T-helper 2 cell treated with Interferon-gamma antibody and Interleukin-4, amounts not matched to agents 100 ng/mL and 5 ng/mL, for 36 hours (primary cell): ENCODE results near the gene UBE2V1. TPM values are rescaled to one million over a fixed set of nuclear protein-coding genes. Genes with fewer than 3 reads are reported as not detected.
"Not testable (repeated sequence)": the region's sequence is repeated elsewhere in the genome, so short reads cannot be mapped to it uniquely, and the experiment has no call there.

ENCODE experiments used
- intact Hi-C: fragments of 100-400 bp; cut with micrococcal nuclease; formaldehyde crosslinking; loops from one replicate; pipeline ENCODE4 v1.15.1; 2023
- total RNA-seq: library from RNA; stranded (reverse); gene quantifications from 2 replicates; pipeline ENCODE4 v1.2.3, GENCODE V29; 2022

UBE2V1 gene
- total RNA-seq, 1 donor from 2014 or later: 137 TPM

DNA sequence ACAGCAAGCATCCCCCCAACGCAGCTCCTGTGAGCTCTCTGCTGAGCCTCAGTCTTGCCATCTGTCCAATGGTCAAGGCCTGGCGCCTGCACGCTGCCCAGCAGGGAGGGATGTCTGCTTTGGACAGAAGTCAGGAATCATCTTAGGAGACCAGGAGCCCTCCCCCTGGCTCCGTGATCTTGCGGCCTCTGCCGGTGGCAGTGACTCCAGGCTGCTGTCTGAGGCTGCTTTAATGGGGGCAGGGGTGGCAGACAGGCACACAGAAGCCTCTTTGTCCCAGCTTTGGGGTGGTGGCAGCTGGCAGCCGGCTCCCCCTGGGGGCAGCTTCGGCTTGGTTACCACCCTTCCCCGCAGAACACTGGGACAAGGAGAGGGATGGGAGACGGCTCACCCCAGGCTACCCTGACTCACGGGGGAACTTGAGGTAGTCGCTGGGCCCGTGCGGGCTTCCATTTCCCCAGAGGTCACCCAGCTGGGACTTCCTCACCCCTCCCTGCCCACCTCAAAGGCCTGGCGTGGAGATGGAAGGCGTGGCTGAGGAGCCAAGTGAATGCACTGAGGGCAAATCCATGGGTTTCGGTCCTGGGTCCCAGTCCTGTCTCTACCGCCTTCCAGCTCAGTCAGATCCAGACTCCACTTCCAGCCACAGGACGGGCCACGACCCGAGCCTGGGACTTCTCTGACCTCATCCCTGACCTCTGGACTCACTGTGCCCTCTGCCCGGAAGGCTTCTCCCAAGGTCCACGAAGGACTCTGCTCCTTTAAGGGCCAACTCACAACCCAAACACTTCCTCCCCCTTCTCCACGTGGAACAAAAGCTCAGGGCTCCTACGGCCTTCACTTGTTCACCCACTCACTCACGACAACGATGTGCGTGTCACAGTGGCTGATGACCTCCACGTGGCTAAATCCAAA lies 25.8 kb upstream of the UBE2V1 start:
- intact Hi-C loops: no loop called here

- intact Hi-C loops: no loop called here
These were observed 25.1 kb upstream of the UBE2V1 start for GRCh38 chr20:50138120-50138478.

GRCh38 chr20:50137702-50138101 lies 24.8 kb upstream of the UBE2V1 start:
- intact Hi-C loops: not testable (repeated sequence)

DNA sequence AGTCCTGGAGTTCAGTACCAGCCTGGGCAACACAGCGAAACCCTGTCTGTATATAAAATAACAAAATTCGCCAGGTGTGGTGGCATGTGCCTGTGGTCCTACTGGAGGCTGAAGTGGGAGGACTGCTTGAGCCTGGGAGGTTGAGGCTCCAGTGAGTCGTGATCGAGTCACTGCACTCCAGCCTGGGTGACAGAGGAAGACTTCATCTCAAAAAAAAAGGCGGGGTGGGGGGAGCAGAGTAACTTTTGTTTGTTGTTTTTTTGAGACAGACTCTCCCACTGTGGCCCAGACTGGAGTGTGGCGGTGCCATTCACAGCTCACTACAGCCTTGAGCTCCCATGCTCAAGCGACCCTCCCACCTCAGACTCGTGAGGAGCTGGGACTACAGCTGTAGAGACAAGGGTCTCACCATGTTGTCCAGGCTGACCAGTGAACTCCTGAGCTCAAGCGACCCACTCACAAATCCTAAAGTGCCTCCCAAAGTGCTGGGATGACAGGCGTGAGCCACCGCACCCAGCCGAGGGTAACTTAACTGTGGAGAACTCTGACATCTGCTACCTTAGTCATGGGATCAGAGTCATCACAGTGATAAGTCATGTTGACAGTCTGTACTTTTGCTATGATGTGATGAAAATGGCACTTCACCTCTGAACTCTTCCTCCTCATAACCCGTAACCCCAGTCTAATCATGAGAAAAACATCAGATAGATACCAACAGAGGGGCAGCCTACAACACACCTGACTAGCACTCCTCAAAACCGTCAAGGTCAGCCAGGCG lies 24.1 kb upstream of the UBE2V1 start:
- intact Hi-C loops: no loop called here

DNA sequence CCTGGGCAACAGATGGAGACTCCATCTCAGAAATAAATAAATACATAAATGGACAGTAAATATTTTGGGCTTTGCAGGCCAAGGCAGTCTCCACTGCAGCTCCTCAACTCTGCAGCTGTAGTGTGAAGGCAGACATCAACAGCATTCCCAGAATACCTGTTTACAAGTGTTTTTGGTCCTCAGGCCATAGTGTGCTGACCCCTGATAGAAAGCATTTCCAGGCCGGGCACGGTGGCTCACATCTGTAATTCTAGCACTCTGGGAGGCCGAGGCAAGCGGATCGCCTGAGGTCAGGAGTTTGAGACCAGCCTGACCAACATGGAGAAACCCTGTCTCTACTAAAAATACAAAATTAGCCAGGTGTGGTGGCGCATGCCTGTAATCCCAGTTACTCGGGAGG lies 22.2 kb upstream of the UBE2V1 start:
- intact Hi-C loops: not testable (repeated sequence)

DNA sequence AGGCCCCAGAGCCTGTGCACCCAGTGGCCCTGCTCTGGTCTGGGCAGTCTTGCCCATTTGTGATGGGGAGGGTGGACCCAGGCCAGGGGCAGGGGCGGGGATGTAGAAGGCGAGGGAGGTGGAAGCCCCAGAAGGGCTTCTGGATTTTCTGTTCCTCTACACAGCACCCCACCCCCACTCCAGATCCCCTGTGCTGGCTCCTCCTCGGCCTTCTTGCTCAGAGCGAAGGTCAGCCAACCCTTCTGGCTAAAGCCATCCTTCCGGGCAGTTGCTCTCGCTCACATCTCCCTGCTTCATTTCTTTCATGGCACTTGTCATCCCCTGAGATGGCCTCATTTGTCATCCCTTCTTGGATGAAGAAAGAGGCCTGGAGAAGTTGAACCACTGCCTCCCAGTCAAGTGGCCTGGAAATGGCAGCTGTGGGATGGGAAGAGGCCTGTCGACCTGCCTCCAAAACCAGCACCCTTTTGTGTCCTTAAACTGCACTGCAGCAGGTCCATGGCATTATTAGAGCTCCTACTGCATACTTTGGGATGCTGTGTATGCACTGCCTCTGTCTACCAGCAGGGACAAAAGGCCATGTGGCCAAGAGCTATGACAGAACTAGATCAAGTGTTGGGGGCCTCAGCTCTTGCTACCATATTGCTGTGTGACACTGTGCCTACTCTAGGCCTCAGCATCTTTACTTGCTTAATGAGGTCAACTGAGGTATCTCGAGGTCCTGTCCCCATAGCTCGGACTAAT lies 20.7 kb upstream of the UBE2V1 start:
- intact Hi-C loops: no loop called here

DNA sequence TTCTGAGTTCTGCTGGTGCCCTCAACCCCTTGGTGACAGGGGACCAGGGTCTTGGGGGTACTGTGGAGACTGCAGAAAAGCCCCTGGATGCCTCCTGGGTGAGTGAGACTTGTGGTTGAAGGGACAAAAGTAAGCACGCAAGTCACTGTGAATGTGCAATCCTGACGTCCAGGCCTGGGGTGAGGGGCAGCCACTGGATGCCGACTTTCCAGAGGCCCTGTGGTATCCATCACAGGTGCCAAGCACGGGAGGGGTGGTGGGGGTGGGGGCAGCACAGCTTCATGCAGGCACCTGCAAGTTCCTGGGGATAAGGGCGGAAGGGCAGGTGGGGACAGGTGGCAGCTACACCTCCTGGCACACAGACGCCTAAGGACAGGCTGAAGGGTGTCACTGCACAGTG lies 20.1 kb upstream of the UBE2V1 start:
- intact Hi-C loops: no loop called here

DNA sequence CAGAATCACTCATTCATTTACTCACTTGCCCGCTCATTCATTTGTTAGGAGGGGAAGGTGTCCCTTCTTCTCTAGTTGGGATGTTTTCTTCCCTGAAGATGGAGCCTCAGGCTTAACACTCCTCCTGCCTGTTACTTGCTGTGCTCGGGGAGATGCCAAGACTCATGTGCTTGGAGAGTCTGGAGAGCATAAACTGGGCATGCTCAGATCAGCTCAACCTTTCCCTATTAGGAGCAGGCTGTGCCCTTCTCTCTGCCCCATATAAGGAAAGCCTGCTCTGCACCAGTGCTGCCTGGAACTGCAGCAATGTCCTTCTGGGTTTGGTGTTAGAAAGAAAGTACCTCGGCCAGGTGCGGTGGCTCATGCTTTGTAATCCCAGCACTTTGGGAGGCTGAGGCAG lies 18.0 kb upstream of the UBE2V1 start:
- intact Hi-C loops: no loop called here

GRCh38 chr20:50130356-50130723 lies 17.4 kb upstream of the UBE2V1 start:
- intact Hi-C loops: no loop called here

DNA sequence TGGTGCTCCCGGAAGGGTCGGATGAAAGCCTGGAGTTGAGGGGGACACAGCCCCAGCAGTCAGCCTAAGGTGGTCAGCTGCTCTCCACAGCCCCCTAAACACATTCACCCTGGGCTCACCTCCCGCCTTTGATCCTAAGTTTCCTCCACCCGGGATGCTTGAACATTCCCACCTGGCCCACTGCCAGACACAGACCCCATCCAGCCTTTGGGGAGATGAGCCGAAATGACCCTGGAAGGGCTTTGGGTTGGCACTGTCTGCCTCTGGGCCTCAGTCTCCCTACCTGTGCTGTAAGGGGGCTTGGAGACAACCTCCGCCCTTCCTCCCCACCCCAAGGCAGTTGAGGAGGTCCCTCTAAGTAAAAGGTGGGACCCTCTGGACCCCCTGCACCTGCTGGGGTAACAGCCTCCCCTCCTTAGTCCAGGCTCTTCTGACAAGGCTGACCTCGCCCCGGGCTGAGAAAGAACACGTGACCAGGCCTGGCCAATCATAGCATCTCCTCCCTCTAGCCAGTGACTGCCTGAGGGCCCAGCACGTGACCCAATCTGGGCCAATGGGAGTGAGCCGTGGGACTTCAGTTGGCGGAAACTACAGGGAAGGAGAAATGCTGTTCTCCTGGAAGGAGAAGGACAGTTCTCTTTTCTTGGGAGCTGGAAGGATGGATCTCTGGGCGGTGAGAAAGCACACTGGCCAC lies 16.9 kb upstream of the UBE2V1 start:
- intact Hi-C loops: no loop called here

- intact Hi-C loops: no loop called here
These were observed 15.6 kb upstream of the UBE2V1 start for GRCh38 chr20:50128520-50128905.

DNA sequence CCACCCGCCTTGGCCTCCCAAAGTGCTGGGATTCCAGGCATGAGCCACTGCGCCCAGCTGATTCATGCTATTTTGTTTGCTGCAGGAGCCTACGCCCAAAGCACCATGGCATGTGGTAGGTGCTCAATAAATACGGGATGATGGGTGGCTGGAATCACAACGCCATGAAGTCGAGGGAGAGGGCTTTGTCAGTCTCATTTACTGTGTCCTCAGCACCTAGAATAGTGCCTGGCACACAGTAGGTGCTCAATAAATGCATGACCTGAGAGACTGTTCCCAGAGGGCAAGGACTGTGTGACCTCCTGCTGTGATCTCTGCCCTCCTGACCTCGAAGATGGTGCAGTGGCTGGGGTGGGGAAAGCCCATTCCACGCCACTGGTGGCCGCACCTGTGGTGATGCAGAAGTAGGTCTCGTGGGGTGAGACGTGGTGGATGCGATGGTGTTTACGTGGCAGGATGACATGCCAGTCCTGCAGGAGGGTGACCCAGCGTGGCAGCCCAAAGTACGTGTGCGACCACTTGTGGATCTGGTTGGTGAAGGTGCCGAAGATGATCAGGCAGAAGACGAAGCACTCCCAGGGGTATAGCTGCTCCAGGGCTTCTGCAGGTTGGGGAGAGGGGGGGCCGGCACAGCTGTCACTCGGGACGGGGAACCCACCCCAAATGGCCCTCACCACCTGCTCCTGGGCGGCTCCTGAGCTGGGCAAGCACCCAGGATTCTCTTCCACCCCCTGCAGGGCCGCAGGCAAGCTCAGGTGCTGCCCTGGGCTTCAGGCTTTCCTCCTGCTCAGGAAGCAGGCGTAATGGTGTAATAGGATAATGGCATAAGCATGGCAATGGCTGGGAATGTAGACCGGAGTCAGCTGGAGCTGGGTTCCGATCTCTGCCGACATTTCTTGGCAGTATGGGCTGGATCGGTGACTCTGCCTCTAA lies 14.9 kb upstream of the UBE2V1 start:
- intact Hi-C loops: no loop called here

DNA sequence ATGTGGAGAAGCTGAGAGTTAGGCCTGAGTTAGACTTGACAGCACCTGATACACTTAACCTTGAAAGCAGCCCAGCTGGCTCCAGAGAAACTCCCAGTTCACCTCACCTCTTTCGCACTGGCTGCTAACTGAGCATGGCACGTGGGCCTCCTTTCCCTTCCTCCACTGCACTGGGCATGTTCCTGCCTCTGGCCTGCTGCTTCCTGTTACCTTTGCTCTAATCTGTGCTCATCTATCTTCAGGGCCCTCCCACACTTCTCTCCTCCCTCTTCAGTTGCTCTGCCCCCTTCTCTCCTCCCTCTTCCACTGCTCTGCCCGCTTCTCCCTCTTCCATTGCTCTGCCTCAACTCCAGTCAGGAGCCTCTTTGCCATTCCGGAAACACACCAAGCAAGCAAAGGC lies 13.7 kb upstream of the UBE2V1 start:
- intact Hi-C loops: no loop called here

GRCh38 chr20:50125279-50125678 lies 12.3 kb upstream of the UBE2V1 start:
- intact Hi-C loops: no loop called here

DNA sequence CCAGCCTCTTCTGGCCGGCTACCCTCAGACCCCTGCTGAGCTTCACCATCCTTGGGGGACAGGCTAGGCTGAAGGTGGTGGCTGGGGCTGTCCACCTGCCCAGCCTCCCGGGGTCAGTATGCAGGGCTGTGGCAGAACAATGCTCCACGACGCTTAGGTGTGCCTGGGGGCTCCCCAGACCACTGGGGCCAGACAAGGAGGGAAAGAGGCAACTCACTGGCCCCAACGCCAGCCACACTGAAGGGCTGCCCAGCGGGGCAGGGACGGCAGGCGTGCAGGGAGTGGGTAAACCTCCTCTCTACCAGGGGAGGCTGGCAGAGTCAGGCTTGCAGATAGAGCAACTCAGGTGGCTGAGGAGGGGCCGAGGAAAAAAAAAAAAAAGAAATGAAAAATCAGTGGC lies 11.5 kb upstream of the UBE2V1 start:
- intact Hi-C loops: no loop called here

DNA sequence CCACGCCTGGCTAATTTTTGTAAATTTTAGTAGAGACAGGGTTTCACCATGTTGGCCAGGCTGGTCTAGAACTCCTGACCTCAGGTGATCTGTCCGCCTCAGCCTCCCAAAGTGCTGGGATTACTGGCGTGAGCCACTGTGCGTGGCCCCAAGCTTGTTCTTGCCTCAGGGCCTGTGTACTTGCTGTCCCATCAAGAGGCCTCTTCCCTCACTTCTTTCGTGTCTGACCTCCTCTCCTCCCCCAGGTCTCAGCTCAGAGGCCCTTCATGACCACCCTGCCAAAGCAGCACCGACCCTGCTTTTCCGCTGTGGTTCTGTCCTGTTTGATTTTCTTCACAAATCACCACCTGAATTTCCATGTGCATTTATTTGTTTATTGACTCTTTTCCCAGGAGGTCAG lies 10.5 kb upstream of the UBE2V1 start:
- intact Hi-C loops: no loop called here

DNA sequence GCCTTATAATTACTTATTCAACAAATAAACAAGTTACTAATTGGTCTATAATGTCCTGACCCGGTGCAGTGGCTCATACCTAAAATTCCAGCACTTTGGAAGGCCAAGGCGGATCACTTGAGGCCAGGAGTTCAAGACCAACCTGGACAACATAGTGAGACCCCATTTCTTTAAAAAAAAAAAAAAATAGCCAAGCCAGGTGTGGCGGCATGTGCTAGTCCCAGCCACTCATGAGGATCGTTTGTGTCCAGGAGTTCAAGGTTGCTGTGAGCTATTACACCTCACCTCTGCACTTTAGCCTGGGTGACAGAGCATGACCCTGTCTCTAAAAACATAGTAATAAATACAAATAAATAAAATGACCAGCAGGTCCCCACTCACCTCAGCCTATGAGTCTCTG lies 9.8 kb upstream of the UBE2V1 start:
- intact Hi-C loops: no loop called here

DNA sequence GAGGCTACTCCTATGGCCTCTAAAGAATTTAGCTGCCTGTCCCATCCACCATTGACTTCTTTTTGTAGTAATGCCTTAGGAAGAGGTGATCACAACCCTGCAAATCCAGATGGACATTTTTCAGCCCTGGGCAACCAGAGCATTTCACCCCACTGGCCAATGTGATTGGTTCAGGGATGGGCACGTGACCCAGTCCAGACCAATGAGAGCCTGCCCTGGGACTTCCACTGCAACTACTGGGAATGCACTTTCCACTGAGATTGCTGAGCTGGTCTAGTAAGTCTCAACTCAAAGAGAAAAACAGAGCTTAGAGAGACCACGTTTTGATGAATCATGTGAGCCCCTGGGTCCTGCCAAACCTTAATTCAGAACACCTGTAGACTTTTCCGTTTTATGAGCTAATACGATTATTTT lies 8.9 kb upstream of the UBE2V1 start:
- intact Hi-C loops: loop anchor here (1.0 to 2.0 kb wide), 2 partner anchors 47 to 57 kb away; no protein-coding TSS in a partner anchor

DNA sequence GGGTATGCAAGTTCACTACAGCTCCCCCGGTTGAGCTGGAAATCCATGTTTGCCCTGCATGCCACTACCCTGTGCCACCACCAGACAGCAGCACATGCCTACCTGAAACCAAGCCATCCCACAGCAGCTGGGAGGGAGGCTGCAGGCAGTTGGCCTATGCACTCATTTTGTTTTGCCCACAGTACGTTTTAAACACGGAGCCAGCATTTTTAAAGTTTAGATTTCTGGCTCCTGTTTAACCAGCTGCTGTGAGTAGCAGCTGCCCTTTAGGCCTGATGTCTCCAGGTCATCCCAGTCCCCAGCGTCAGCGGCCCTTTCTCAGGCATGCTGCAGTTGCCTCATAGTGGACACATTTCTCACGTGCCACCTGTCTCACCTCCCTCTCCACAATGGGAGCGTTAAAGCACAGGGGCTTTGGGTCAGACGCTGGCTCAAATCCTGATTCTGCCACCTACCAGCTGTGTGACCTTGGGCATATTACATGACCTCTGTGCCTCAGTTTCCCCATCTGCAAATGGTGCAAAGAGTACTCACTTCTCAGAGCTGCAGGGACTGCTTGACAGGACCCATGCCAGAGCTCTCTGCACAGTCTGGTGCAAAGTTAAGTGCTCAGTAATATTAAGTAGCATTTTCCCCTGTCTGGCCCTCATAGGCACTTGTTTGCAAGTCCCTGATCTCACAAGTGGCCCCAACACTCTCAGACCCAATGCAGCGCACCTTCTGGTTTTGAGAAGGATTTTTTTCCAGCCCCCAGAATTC lies 8.2 kb upstream of the UBE2V1 start:
- intact Hi-C loops: loop anchor here (1.0 to 2.0 kb wide), 2 partner anchors 48 to 58 kb away; no protein-coding TSS in a partner anchor
